Aorta (tissue), 5 donors: ENCODE measurements around the gene SPNS1. TPM values are rescaled to one million over a fixed set of nuclear protein-coding genes. Genes with fewer than 3 reads are reported as not detected.
A peak's percentile ranks its signal among the peaks of the same experiment; 100 is the strongest.
"Not testable (repeated sequence)": the region's sequence is repeated elsewhere in the genome, so short reads cannot be mapped to it uniquely, and the experiment has no call there.

Source experiments
- ATAC-seq: fragments of 200-7000 bp; cut with Tn5 transposase; one replicate; pipeline ENCODE4 v1.9.1; 2022; ENCODE audit warnings: moderate library complexity; ENCODE audit not compliant: low FRiP score
- DNase-seq, 2 donors: peaks; one replicate each; pipeline ENCODE4 v3.0.0-alpha.2; 2020
- H3K27ac ChIP-seq, 2 donors: one replicate each; pipeline ENCODE4 v1.5.1; 2013; ENCODE audit warnings: low read length in 2 of 2, mild to moderate bottlenecking in 2 of 2, moderate library complexity in 2 of 2, control low read depth in 1 of 2, inconsistent platforms in 1 of 2, low read depth in 1 of 2
- H3K27me3 ChIP-seq, 2 donors: one replicate each; pipeline ENCODE4 v1.6.1; 2013; ENCODE audit warnings: control low read depth in 1 of 2, low read length in 1 of 2, mild to moderate bottlenecking in 1 of 2, moderate library complexity in 1 of 2; ENCODE audit not compliant: insufficient read depth in 2 of 2, control insufficient read depth in 1 of 2
- H3K36me3 ChIP-seq, 2 donors: one replicate each; pipeline ENCODE4 v1.6.1; 2013; ENCODE audit warnings: control low read depth in 1 of 2, low read length in 1 of 2, mild to moderate bottlenecking in 1 of 2; ENCODE audit not compliant: insufficient read depth in 2 of 2, control insufficient read depth in 1 of 2
- H3K4me1 ChIP-seq, 2 donors: one replicate each; pipeline ENCODE4 v1.6.1; 2013; ENCODE audit warnings: low read length in 2 of 2, control low read depth in 1 of 2, mild to moderate bottlenecking in 1 of 2, moderate library complexity in 1 of 2; ENCODE audit not compliant: insufficient read depth in 2 of 2, control insufficient read depth in 1 of 2
- H3K4me3 ChIP-seq, 2 donors: one replicate each; pipeline ENCODE4 v1.5.1; 2013; ENCODE audit warnings: low read length in 2 of 2, control low read depth in 1 of 2, mild to moderate bottlenecking in 1 of 2
- H3K9me3 ChIP-seq: one replicate; pipeline ENCODE4 v1.6.1; 2013; ENCODE audit warnings: mild to moderate bottlenecking, low read length; ENCODE audit not compliant: control insufficient read depth
- WGBS, 2 donors: extraction: QIAGEN DNeasy Blood & Tissue Kit; methylation state at CpG; one replicate each; pipeline ENCODE4 v1.1.7; 2013; 5-methylcytosine and 5-hydroxymethylcytosine counted together
- intact Hi-C, 2 donors: fragments of 100-400 bp; cut with DNase I; formaldehyde crosslinking; loops; one replicate each; pipeline versions ENCODE4 v1.14.2 to v1.15.0; 2022
- polyA plus RNA-seq, 2 donors: library from polyadenylated mRNA; stranded (reverse); fragments of 200-250 nt; gene quantifications; one replicate each; pipeline ENCODE4 v1.2.3, GENCODE V29; 2013
- total RNA-seq, 2 donors: library from RNA; stranded (reverse); fragmentation: NEBNext Ultra II Directional; extraction: Animal tissue kit (Norgen Biotek cat#: 25700); gene quantifications; one replicate each; pipeline ENCODE4 v1.2.1, GENCODE V29; 2021
- donor health status: healthy with polysubstance abuse.
- donor health status: Bipolar disorder and iron deficiency.
- donor health status: DM: no; HTN: no; CAD: no.
- donor health status: DM: no; HTN: no; CAD: no.
- donor health status: DM: yes; HTN: yes; CAD: no.

The SPNS1 gene
- total and polyA plus RNA-seq, 4 donors, result 11.8 to 112 (median 23.0) TPM

DNA sequence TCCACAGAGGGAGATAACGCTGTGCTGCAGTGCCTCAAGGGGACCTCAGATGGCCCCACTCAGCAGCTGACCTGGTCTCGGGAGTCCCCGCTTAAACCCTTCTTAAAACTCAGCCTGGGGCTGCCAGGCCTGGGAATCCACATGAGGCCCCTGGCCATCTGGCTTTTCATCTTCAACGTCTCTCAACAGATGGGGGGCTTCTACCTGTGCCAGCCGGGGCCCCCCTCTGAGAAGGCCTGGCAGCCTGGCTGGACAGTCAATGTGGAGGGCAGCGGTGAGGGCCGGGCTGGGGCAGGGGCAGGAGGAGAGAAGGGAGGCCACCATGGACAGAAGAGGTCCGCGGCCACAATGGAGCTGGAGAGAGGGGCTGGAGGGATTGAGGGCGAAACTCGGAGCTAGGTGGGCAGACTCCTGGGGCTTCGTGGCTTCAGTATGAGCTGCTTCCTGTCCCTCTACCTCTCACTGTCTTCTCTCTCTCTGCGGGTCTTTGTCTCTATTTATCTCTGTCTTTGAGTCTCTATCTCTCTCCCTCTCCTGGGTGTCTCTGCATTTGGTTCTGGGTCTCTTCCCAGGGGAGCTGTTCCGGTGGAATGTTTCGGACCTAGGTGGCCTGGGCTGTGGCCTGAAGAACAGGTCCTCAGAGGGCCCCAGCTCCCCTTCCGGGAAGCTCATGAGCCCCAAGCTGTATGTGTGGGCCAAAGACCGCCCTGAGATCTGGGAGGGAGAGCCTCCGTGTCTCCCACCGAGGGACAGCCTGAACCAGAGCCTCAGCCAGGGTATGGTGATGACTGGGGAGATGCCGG lies 42.0 kb upstream of the SPNS1 start:
- Histone ChIP-seq H3K9me3 (no peaks in the 10 kb centered on the region), H3K27me3 (no peaks in the 10 kb centered on the region), H3K36me3 (no peaks in the 10 kb centered on the region), H3K4me1 (no peaks in the 10 kb centered on the region), H3K4me3 (no peak overlapping the region), H3K27ac (no peak overlapping the region)
- DNase-seq (no peak), ATAC-seq (no peak)
- intact Hi-C loops, result no loop called here
- WGBS, 2 donors, result 82 to 86% methylated on average over 19 to 20 of the region's 20 CpGs

DNA sequence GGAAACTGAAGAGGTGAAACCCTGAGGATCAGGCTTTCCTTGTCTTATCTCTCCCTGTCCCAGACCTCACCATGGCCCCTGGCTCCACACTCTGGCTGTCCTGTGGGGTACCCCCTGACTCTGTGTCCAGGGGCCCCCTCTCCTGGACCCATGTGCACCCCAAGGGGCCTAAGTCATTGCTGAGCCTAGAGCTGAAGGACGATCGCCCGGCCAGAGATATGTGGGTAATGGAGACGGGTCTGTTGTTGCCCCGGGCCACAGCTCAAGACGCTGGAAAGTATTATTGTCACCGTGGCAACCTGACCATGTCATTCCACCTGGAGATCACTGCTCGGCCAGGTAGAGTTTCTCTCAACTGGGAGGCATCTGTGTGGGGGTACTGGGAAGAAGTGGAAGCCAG lies 41.4 kb upstream of the SPNS1 start:
- Histone ChIP-seq H3K27me3 (no peaks in the 10 kb centered on the region), H3K36me3 (no peaks in the 10 kb centered on the region), H3K9me3 (no peaks in the 10 kb centered on the region), H3K4me3 (no peak overlapping the region), H3K27ac (no peak overlapping the region), H3K4me1 (no peaks in the 10 kb centered on the region)
- intact Hi-C loops, result no loop called here
- DNase-seq (no peak), ATAC-seq (no peak)
- 71 to 73% methylated on average over 8 of the region's 8 CpGs for WGBS, 2 donors

DNA sequence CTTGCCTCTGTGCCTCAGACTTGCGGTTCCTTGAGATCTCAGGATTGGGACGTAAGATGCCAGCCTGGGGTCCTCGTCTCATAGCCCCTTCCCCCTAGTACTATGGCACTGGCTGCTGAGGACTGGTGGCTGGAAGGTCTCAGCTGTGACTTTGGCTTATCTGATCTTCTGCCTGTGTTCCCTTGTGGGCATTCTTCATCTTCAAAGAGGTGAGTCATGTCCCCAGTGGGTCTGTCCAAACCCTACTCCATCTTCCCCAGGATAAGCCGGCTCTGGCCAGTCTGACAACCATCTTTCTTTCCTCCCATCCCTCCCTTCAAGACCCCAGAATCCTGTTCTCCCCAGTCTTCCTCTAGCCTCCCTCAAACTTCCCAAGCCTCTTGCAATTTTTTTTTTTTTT lies 39.2 kb upstream of the SPNS1 start:
- no peaks in the 10 kb centered on the region for H3K36me3 ChIP-seq
- no peaks in the 10 kb centered on the region for H3K9me3 ChIP-seq
- DNase-seq (no peak), ATAC-seq (no peak)
- H3K27me3 ChIP-seq, result no peaks in the 10 kb centered on the region
- WGBS, 2 donors, result 80 to 87% methylated on average over 4 of the region's 4 CpGs
- intact Hi-C loops, result no loop called here
- H3K27ac ChIP-seq, result no peak overlapping the region
- no peaks in the 10 kb centered on the region for H3K4me1 ChIP-seq
- H3K4me3 ChIP-seq, result no peak overlapping the region

DNA sequence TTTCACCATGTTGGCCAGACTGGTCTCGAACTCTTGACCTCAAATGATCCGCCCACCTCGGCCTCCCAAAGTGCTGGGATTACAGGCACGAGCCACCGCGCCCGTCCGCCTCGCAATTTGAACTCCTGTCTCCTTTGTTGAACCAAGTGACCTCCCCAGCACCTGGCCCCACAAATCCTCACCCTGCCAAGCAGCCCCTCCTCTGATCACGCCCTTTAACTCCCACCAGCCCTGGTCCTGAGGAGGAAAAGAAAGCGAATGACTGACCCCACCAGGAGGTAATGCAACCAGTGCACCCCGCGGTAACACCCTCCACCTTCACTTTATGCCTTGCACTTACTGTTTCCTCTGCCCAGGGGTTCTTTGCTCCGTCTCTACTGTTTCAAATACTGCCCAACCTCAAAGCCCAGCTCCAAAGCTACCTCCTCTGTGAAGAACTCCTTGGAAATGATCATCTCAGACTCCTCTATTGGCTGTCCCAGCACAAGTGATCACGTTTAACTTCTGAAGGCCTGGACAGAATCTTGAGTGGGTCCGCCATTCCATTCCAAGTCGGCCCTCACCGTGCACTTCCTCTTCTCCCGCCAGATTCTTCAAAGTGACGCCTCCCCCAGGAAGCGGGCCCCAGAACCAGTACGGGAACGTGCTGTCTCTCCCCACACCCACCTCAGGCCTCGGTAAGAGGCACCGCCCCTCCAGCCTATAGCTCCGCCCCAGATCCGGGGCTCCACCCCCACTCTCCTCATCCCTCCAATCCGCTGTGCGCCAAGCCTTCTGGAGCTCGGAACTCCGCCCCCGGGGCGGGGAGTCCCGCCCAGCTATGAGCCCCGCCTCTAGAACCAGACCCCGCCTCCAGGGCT lies 38.4 kb upstream of the SPNS1 start:
- intact Hi-C loops, result no loop called here
- 26 to 28% methylated on average over 36 of the region's 36 CpGs for WGBS, 2 donors
- H3K27me3 ChIP-seq, result no peaks in the 10 kb centered on the region
- peak; percentile 94 for ATAC-seq
- H3K4me3 ChIP-seq, result no peak overlapping the region
- no peaks in the 10 kb centered on the region for H3K9me3 ChIP-seq
- no peaks in the 10 kb centered on the region for H3K36me3 ChIP-seq
- DNase-seq, result peak; percentile 91 to 93
- H3K4me1 ChIP-seq, result no peaks in the 10 kb centered on the region
- H3K27ac ChIP-seq, result no peak overlapping the region

DNA sequence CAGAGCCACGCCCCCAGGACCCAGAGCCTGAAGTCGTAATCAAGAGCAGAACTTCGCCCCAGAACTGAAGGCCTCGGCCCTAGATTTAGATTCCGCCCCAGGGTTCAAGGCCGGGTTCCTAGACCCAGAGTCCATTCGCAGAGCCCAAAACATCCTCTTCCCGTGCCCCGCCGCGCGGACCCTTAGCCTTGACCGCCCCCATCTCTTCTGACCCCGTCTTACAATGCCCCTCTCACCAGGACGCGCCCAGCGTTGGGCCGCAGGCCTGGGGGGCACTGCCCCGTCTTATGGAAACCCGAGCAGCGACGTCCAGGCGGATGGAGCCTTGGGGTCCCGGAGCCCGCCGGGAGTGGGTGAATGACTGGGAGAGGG lies 37.8 kb upstream of the SPNS1 start:
- H3K36me3 ChIP-seq, result no peaks in the 10 kb centered on the region
- H3K9me3 ChIP-seq, result no peaks in the 10 kb centered on the region
- ATAC-seq, result no peak
- H3K4me1 ChIP-seq, result no peaks in the 10 kb centered on the region
- H3K27me3 ChIP-seq, result no peaks in the 10 kb centered on the region
- DNase-seq, result no peak
- no peak overlapping the region for H3K4me3 ChIP-seq
- WGBS, 2 donors, result 67 to 68% methylated on average over 26 of the region's 26 CpGs
- H3K27ac ChIP-seq, result no peak overlapping the region
- intact Hi-C loops, result no loop called here

DNA sequence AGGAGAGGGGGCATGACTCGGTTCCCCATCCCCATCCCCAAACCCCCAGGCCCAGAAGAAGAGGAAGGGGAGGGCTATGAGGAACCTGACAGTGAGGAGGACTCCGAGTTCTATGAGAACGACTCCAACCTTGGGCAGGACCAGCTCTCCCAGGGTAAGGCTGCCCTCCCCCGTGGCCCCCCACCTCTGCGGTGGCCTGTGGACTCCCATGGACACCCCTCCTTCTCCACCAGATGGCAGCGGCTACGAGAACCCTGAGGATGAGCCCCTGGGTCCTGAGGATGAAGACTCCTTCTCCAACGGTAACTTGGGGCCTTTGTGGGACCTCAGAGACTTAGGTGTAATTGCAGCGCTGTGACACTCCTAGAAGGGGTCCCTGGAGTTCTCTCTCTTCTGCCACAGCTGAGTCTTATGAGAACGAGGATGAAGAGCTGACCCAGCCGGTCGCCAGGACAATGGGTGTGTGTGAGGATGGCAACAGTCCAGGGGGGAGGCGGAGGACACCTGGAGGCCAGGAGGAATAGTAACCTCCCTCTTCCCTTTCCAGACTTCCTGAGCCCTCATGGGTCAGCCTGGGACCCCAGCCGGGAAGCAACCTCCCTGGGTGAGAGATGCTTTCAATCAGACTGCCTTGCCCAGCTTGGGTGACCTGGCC lies 37.2 kb upstream of the SPNS1 start:
- no peaks in the 10 kb centered on the region for H3K9me3 ChIP-seq
- H3K27ac ChIP-seq, result no peak overlapping the region
- intact Hi-C loops, result no loop called here
- no peaks in the 10 kb centered on the region for H3K36me3 ChIP-seq
- WGBS, 2 donors, result 76 to 81% methylated on average over 14 of the region's 14 CpGs
- no peaks in the 10 kb centered on the region for H3K27me3 ChIP-seq
- DNase-seq (no peak), ATAC-seq (no peak)
- no peak overlapping the region for H3K4me3 ChIP-seq
- H3K4me1 ChIP-seq, result no peaks in the 10 kb centered on the region

DNA sequence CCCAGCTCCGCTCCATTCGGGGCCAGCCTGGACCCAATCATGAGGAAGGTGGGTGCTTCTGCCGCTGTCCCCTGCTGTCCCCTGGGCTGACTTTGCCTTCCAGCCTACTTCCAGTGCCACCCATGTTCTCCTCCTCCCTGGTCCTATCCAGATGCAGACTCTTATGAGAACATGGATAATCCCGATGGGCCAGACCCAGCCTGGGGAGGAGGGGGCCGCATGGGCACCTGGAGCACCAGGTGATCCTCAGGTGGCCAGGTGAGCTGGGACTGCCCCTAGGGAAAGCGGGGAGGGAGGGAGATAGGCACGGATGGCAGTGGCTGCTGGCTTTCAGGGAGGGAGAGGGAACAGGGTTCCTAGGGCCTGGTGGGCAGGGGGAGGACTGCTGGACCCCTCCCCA lies 35.9 kb upstream of the SPNS1 start:
- no peak for ATAC-seq
- 76 to 79% methylated on average over 7 of the region's 7 CpGs for WGBS, 2 donors
- intact Hi-C loops, result no loop called here
- no peaks in the 10 kb centered on the region for H3K4me1 ChIP-seq
- no peaks in the 10 kb centered on the region for H3K27me3 ChIP-seq
- no peaks in the 10 kb centered on the region for H3K36me3 ChIP-seq
- no peak for DNase-seq
- no peak overlapping the region for H3K27ac ChIP-seq
- H3K9me3 ChIP-seq, result no peaks in the 10 kb centered on the region
- no peak overlapping the region for H3K4me3 ChIP-seq

DNA sequence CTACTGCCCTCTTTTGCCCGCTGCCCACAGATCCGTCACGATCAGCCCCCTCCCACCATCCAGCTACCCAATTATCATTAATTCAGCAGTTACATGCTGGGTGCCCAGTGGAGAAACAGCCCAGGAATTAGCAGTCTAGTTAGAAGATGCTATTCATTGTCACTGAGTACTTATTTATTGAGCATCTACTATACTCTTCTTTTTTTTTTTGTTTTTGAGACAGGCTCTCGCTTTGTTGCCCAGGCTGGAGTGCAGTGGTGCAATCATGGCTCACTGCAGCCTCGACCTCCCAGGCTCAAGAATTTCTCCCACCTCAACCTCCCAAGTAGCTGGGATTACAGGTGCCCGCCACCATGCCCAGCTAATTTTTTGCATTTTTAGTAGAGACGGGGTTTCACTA lies 34.8 kb upstream of the SPNS1 start:
- DNase-seq, H3K4me3 ChIP-seq, ATAC-seq, intact Hi-C loops, H3K27me3 ChIP-seq, H3K9me3 ChIP-seq, H3K36me3 ChIP-seq, H3K27ac ChIP-seq, H3K4me1 ChIP-seq: not testable (repeated sequence)
- WGBS, 2 donors, result 90 to 91% methylated on average over 7 of the region's 7 CpGs
